Astrocyte (in vitro differentiated cells and primary cell): ENCODE results near the gene TNFAIP2.

Experiments used
- CTCF ChIP-seq: IDR thresholded peaks from 2 replicates; pipeline ENCODE4 v1.5.1; 2011; ENCODE audit warnings: low read depth, mild to moderate bottlenecking, inconsistent platforms, low read length, moderate library complexity; ENCODE audit not compliant: insufficient read depth
- EZH2 ChIP-seq: IDR thresholded peaks from 2 replicates; pipeline ENCODE4 v1.6.1; 2012; ENCODE audit warnings: mild to moderate bottlenecking, low read length, inconsistent platforms; ENCODE audit not compliant: insufficient read depth

GRCh38 chr14:103094406-103095209, 28.7 kb upstream of the TNFAIP2 start, which contains the start of gene EXOC3L4:
- TF ChIP-seq CTCF, result no peak
- TF ChIP-seq EZH2, result no peak
